Fibroblast of the aortic adventitia (primary cell): ENCODE data around the gene EHD4. TPM values are rescaled to one million over a fixed set of nuclear protein-coding genes. Genes with fewer than 3 reads are reported as not detected.
A peak's percentile ranks its signal among the peaks of the same experiment; 100 is the strongest.

Experiments used
- DNase-seq: peaks from one replicate; pipeline ENCODE4 v3.0.0-alpha.2; 2010; ENCODE audit warnings: low read depth
- H3K4me3 ChIP-seq: 2 replicates; pipeline ENCODE4 v1.5.1; 2011; ENCODE audit warnings: low read depth, mild to moderate bottlenecking, control low read depth, low read length, moderate library complexity
- CTCF ChIP-seq: IDR thresholded peaks from 2 replicates; pipeline ENCODE4 v1.5.1; 2011; ENCODE audit warnings: mild to moderate bottlenecking, low read length, control low read depth, inconsistent platforms; ENCODE audit not compliant: insufficient read depth
- total RNA-seq: library from RNA; depleted of rRNA; stranded (reverse); fragments of >200 nt; gene quantifications from 2 replicates; pipeline ENCODE4 v1.2.3, GENCODE V29; 2012; ENCODE audit warnings: low replicate concordance

The EHD4 gene
- total RNA-seq, 1 donor = 10.8 TPM

DNA sequence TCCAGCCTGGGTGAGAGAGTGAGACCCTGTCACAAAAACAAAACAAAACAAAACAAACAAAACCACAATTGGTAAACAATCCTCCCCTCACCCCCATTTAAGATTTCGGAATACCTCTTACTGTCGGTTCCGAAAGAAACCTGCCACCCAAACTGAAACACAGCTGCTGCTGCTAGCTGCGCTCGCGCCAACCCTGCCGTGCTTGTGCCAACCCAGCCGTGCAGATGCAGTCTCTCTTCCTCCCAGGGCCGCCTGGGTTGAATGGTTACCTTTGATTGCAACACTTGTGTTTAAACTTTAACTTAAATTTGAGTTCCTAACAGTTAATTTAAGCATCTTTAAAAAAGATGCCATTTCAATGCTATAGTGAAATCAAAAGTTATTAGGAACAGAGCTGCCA is 50.0 kb downstream of the EHD4 start:
- no peak overlapping the region for H3K4me3 ChIP-seq
- no peak for TF ChIP-seq CTCF
- no peak for DNase-seq

DNA sequence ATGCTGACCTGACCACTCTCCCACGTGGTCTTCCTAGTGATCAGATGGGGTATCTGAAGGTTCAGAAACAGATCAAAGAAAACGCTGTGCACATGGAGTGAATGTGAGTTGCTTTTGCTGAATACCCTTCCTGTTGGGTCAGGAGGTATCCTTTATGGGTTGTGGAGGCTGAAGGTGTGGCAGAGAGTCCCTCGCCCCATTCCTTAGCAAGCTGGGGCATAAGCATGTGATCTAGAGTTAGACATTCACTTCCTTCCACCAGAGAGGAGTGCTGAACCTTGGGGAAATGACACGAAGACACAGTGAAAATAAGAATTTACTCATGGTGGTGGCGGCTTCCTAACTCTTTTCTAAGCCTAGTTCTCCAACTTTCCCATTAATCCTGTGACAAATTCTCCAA is 50.7 kb downstream of the EHD4 start:
- H3K4me3 ChIP-seq = no peak overlapping the region
- DNase-seq = no peak
- no peak for TF ChIP-seq CTCF

GRCh38 chr15:41921167-41921566 is 51.2 kb downstream of the EHD4 start:
- no peak for TF ChIP-seq CTCF
- peak; percentile 12 for DNase-seq
- no peak overlapping the region for H3K4me3 ChIP-seq

DNA sequence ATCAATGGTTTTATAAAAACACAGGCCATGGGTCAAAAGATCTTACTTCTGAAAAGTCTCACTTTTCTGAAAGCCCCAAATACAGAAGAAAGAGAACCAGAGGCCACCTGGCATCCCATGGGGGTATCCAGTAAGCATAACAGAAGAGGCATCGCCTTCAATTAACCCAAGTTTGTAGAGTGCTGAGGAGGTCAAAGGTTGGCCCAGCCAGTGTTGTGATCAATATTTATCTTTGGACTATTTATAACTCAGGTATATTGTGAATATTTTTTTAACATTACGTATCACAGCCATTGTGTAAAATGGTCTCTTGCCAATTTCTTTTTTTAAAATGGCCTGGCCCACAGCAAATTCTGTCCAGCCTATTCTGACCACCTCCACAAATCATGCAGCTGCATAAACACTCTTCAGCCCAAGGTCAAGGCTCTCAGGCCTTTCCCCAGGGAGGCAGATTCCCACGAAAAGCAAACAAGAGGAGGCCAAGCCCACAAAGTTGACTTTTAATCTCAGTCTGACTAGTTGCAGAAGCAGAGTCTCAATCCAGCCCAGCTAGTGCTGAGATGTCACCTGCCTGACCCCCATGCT is 52.3 kb downstream of the EHD4 start:
- TF ChIP-seq CTCF = no peak
- no peak overlapping the region for H3K4me3 ChIP-seq
- DNase-seq = peak; percentile 94

- TF ChIP-seq CTCF = no peak
- peak; percentile 6 for DNase-seq
These were observed 53.0 kb downstream of the EHD4 start for GRCh38 chr15:41919201-41919820.

GRCh38 chr15:41918506-41919126 is 53.7 kb downstream of the EHD4 start:
- no peak for TF ChIP-seq CTCF
- no peak for DNase-seq
- H3K4me3 ChIP-seq = no peak overlapping the region

More at GRCh38 chr15:41919201-41919820, 53.0 kb downstream of the EHD4 start:
- H3K4me3 ChIP-seq = no peak overlapping the region
